OCI-LY7 (cell line): Measurements from ENCODE around the gene CHRNA5. TPM values are rescaled to one million over a fixed set of nuclear protein-coding genes. Genes with fewer than 3 reads are reported as not detected.

Experiments
- BruUV-seq: library from RNA; stranded (reverse); fragments of 400-500 nt; replicated peaks from 2 replicates; lab custom pipeline; 2021; lab: Mats Ljungman, UMichigan
- CTCF ChIA-PET: fragments of 300-600 bp; sonication (Branson Sonifier 250); formaldehyde crosslinking; loops from one replicate; lab custom pipeline; 2022; ENCODE audit warnings: antibody characterized with exemption; ENCODE audit not compliant: unreplicated experiment; lab: Charles Lee
- POLR2A ChIA-PET: fragments of 300-600 bp; sonication (Branson Sonifier 250); formaldehyde crosslinking; loops from one replicate; lab custom pipeline; 2022; ENCODE audit warnings: antibody characterized with exemption; lab: Charles Lee
- DNase-seq: peaks from one replicate; pipeline ENCODE4 v3.0.0-alpha.2; 2015; ENCODE audit warnings: low spot score
- H2AFZ ChIP-seq: fragments of 200-600 bp; sonication (generic), shearing (Covaris generic); 2 replicates; pipeline ENCODE4 v1.6.1; 2014; ENCODE audit warnings: mild to moderate bottlenecking, antibody characterized with exemption, low read length, moderate library complexity
- H3K27ac ChIP-seq: fragments of 200-600 bp; sonication (generic); 2 replicates; pipeline ENCODE4 v1.5.1; 2014; ENCODE audit warnings: mixed run types, low read depth, mild to moderate bottlenecking, moderate library complexity, low read length, inconsistent platforms; ENCODE audit not compliant: poor library complexity, severe bottlenecking
- H3K36me3 ChIP-seq: fragments of 200-600 bp; sonication (generic); 2 replicates; pipeline ENCODE4 v1.6.1; 2014; ENCODE audit warnings: mild to moderate bottlenecking, antibody characterized with exemption, low read length, moderate library complexity, mixed read lengths; ENCODE audit not compliant: insufficient read depth
- H3K4me1 ChIP-seq: fragments of 200-600 bp; sonication (generic); 2 replicates; pipeline ENCODE4 v1.5.1; 2014; ENCODE audit warnings: mild to moderate bottlenecking, low read length; ENCODE audit not compliant: insufficient read depth, poor library complexity, severe bottlenecking
- H3K4me2 ChIP-seq: fragments of 200-600 bp; sonication (generic); 2 replicates; pipeline ENCODE4 v1.6.1; 2014; ENCODE audit warnings: mild to moderate bottlenecking, low read length
- H3K4me3 ChIP-seq: fragments of 200-600 bp; sonication (generic); 2 replicates; pipeline ENCODE4 v1.5.1; 2014; ENCODE audit warnings: mild to moderate bottlenecking, low read depth, low read length; ENCODE audit not compliant: poor library complexity, severe bottlenecking
- H3K79me2 ChIP-seq: fragments of 200-600 bp; sonication (generic); 2 replicates; pipeline ENCODE4 v1.6.1; 2016; ENCODE audit warnings: low read depth, mild to moderate bottlenecking, low read length, moderate library complexity, mixed read lengths; ENCODE audit not compliant: insufficient read depth
- H3K9me2 ChIP-seq: fragments of 200-600 bp; sonication (generic); 2 replicates; pipeline ENCODE4 v1.6.1; 2016; ENCODE audit warnings: mild to moderate bottlenecking, low read length, mixed read lengths; ENCODE audit not compliant: insufficient read depth
- H3K9me3 ChIP-seq: fragments of 200-600 bp; sonication (generic); 2 replicates; pipeline ENCODE4 v1.6.1; 2014; ENCODE audit warnings: mild to moderate bottlenecking, mixed run types, low read length, mixed read lengths
- H4K20me1 ChIP-seq: fragments of 200-600 bp; sonication (generic); 2 replicates; pipeline ENCODE4 v1.6.1; 2014; ENCODE audit warnings: mild to moderate bottlenecking, antibody characterized with exemption, low read length, moderate library complexity, mixed read lengths; ENCODE audit not compliant: insufficient read depth
- EZH2phosphoT487 ChIP-seq: fragments of 200-600 bp; sonication (generic); IDR thresholded peaks from 2 replicates; pipeline ENCODE4 v1.6.1; 2018; ENCODE audit warnings: low read depth, borderline replicate concordance, mild to moderate bottlenecking, mixed run types, antibody characterized with exemption, low read length, moderate library complexity, mixed read lengths
- intact Hi-C: fragments of 100-400 bp; cut with micrococcal nuclease; formaldehyde crosslinking; loops from one replicate; pipeline ENCODE4 v1.10.0; 2022; ENCODE audit not compliant: unreplicated experiment
- total RNA-seq, 2 experiments: library from RNA; depleted of rRNA in 1 of 2; stranded (reverse); fragments of >200 nt in 1 of 2; shearing (Covaris generic) in 1 of 2; gene quantifications; 2 replicates each; pipeline ENCODE4 v1.2.3, GENCODE V29; 2014 to 2022
- TF ChIP-seq, protein P1 (sequence below): fragments of 200-600 bp; sonication (generic); conservative IDR thresholded peaks from 2 replicates; pipeline ENCODE4 v1.5.1; 2014; ENCODE audit warnings: mild to moderate bottlenecking, antibody characterized with exemption, low read length, moderate library complexity, mixed read lengths

CHRNA5 gene
- total RNA-seq, 2 experiments from 2014 or later, result 2.8 to 9.1 TPM

DNA sequence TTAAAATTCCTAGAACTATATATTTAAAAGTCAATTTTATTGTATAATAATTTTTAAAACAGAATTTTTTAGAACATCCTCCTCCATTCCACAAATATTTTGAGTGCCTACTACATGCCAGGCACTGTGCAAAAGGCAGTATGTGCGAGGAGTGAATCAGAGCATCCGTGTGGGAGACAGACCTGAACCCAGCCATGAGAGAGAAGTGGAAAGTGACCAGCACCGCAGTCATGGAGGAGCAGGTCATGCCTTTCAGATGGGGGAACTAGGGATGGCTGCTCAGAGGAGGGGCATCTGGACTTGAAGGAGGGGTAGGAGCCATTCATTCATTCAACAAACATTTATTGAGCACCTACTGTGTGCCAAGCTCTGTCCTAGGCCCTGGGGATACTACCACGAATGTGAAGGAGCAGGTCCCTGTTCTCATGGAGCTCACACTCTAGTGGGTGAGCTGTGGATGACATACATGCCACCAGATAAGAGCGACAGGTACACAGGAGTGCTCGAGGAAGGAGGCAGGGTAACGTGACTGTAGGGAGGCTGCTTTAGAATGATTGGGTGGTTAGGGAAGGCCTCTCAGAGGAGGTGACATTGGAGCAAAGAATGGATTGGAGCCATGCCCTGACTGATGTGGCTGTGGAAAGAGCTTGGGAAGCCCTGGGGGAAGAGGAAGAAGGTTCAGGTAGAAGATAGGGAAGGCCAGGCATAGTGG, 58.6 kb downstream of the CHRNA5 start:
- no peaks in the 10 kb centered on the region for H3K36me3 ChIP-seq
- intact Hi-C loops, result no loop called here
- no TSS peak for BruUV-seq
- no peak overlapping the region for H2AFZ ChIP-seq
- ChIA-PET CTCF (no interaction called here), POLR2A (no interaction called here)
- DNase-seq, result no peak
- H4K20me1 ChIP-seq, result no peaks in the 10 kb centered on the region
- no peak overlapping the region for H3K4me2 ChIP-seq
- TF ChIP-seq, protein P1, sequence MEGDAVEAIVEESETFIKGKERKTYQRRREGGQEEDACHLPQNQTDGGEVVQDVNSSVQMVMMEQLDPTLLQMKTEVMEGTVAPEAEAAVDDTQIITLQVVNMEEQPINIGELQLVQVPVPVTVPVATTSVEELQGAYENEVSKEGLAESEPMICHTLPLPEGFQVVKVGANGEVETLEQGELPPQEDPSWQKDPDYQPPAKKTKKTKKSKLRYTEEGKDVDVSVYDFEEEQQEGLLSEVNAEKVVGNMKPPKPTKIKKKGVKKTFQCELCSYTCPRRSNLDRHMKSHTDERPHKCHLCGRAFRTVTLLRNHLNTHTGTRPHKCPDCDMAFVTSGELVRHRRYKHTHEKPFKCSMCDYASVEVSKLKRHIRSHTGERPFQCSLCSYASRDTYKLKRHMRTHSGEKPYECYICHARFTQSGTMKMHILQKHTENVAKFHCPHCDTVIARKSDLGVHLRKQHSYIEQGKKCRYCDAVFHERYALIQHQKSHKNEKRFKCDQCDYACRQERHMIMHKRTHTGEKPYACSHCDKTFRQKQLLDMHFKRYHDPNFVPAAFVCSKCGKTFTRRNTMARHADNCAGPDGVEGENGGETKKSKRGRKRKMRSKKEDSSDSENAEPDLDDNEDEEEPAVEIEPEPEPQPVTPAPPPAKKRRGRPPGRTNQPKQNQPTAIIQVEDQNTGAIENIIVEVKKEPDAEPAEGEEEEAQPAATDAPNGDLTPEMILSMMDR, result no peak
- TF ChIP-seq EZH2phosphoT487, result no peak
- H3K27ac ChIP-seq, result no peak overlapping the region
- H3K4me3 ChIP-seq, result no peak overlapping the region
- no peaks in the 10 kb centered on the region for H3K9me2 ChIP-seq
- no peaks in the 10 kb centered on the region for H3K4me1 ChIP-seq
- no peaks in the 10 kb centered on the region for H3K79me2 ChIP-seq
- no peaks in the 10 kb centered on the region for H3K9me3 ChIP-seq

DNA sequence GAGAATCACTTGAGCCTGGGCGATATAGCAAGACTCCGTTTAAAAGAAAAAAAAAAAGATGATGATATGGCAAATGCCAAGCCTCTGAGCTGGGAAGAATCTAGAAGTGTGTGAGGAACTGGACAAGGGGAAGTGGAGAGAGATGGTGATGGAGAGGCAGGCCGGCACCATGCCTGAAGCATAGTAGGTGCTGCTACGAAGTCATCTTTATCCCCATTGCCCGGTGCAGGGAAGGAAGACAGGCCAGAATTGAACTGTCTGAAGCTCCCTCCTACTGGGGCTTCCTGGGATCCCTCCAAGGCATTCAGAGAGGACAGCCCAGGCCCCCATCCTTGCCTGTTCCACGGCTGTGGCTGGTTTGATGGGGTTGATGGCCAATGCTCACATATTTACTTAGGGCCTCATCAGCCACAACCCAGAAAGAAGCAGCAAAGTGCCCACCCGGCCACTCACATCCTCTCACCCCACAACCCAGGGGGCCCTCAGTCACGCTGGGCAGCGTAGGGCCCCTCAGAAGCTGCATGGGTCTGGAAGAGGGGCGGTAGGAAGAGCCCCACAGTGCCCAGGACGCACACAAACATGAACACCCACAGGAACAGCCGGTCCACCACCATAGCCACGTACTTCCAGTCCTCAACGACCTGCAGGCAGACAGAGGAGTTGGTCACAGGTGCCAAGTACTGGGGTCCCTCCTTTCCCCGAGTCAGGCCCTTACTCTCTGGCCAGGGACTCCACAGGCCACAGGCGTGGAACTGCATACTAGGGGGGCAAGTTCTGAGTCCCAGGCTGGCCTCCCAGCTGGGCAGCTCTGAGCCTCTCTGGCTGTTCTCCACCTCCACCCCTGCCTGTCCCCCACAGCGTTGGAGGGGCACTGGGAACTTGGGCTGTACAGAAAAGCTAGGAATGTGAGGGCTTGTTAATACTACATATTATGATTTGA, 59.6 kb downstream of the CHRNA5 start:
- no TSS peak for BruUV-seq
- ChIA-PET CTCF (no interaction called here), POLR2A (no interaction called here)
- Histone ChIP-seq H3K9me3 (no peaks in the 10 kb centered on the region), H3K36me3 (no peaks in the 10 kb centered on the region), H3K27ac (no peak overlapping the region), H3K4me2 (no peak overlapping the region), H2AFZ (no peak overlapping the region), H4K20me1 (no peaks in the 10 kb centered on the region), H3K4me1 (no peaks in the 10 kb centered on the region), H3K9me2 (no peaks in the 10 kb centered on the region), H3K79me2 (no peaks in the 10 kb centered on the region), H3K4me3 (no peak overlapping the region)
- DNase-seq, result no peak
- no peak for TF ChIP-seq EZH2phosphoT487
- TF ChIP-seq, protein P1, result no peak
- intact Hi-C loops, result no loop called here
